HEK293T (cell line): Measurements from ENCODE around the gene PLA1A.

Experiments used
- BHLHE40 ChIP-seq: fragments of 450-650 bp; IDR thresholded peaks from 2 replicates; pipeline ENCODE4 v1.6.1; 2016; ENCODE audit warnings: mild to moderate bottlenecking, moderate library complexity, borderline replicate concordance
- ELF4 ChIP-seq: fragments of 450-650 bp; IDR thresholded peaks from 2 replicates; pipeline ENCODE4 v1.6.1; 2017; ENCODE audit warnings: antibody characterized with exemption
- FOXA1 ChIP-seq: fragments of 450-650 bp; IDR thresholded peaks from 2 replicates; pipeline ENCODE4 v1.6.1; 2016; ENCODE audit warnings: mild to moderate bottlenecking
- FOXK2 ChIP-seq: fragments of 450-650 bp; IDR thresholded peaks from 2 replicates; pipeline ENCODE4 v1.6.1; 2016; ENCODE audit warnings: mild to moderate bottlenecking
- FOXM1 ChIP-seq: fragments of 450-650 bp; IDR thresholded peaks from 2 replicates; pipeline ENCODE4 v1.6.1; 2017; ENCODE audit warnings: mild to moderate bottlenecking, borderline replicate concordance
- LEF1 ChIP-seq: fragments of 450-650 bp; IDR thresholded peaks from 2 replicates; pipeline ENCODE4 v1.6.1; 2017; ENCODE audit warnings: mild to moderate bottlenecking, borderline replicate concordance
- NFRKB ChIP-seq: fragments of 450-650 bp; IDR thresholded peaks from 2 replicates; pipeline ENCODE4 v1.6.1; 2016; ENCODE audit warnings: mild to moderate bottlenecking, moderate library complexity
- PKNOX1 ChIP-seq: fragments of 450-650 bp; IDR thresholded peaks from 2 replicates; pipeline ENCODE4 v1.6.1; 2016
- SP1 ChIP-seq: fragments of 450-650 bp; IDR thresholded peaks from 2 replicates; pipeline ENCODE4 v1.6.1; 2017
- SUZ12 ChIP-seq: fragments of 450-650 bp; IDR thresholded peaks from 2 replicates; pipeline ENCODE4 v1.6.1; 2016; ENCODE audit warnings: mild to moderate bottlenecking
- TARDBP ChIP-seq: fragments of 450-650 bp; IDR thresholded peaks from 2 replicates; pipeline ENCODE4 v1.6.1; 2016
- ZNF384 ChIP-seq: fragments of 450-650 bp; IDR thresholded peaks from 2 replicates; pipeline ENCODE4 v1.6.1; 2016

DNA sequence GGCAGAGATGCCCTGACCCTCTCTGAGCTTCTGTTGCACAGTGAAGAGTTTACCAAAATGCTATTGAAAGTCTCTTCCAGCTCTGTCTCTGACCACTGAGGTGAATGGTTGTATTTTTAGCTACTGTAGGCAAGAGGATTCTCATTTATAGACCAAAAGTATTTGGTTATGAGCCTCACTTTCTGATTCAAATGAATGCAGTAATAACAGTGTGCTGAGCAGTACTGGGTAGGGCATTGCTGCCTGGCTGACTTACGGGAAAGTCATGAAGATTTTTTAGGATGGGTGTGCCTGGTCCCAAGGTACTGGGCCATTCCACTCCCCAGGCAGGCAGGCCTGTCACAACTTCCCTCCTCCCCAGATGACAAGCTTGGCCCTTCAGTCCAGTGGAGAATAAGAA is 15.5 kb downstream of the PLA1A start:
- TF ChIP-seq LEF1 = no peak
- no peak for TF ChIP-seq BHLHE40
- TF ChIP-seq SP1 = no peak
- no peak for TF ChIP-seq ELF4
- TF ChIP-seq FOXM1 = no peak
- no peak for TF ChIP-seq SUZ12
- TF ChIP-seq PKNOX1 = no peak
- TF ChIP-seq NFRKB = no peak
- no peak for TF ChIP-seq FOXK2
- no peak for TF ChIP-seq TARDBP
- no peak for TF ChIP-seq FOXA1
- no peak for TF ChIP-seq ZNF384
